KMS-11 (cell line): ENCODE data around the gene EGFL6.
"Not testable (repeated sequence)": the region's sequence is repeated elsewhere in the genome, so short reads cannot be mapped to it uniquely, and the experiment has no call there.

Source experiments
- H2AFZ ChIP-seq: fragments of 200-600 bp; sonication (generic); 2 replicates; pipeline ENCODE4 v1.6.1; 2016; ENCODE audit warnings: antibody characterized with exemption, mixed run types, low read depth
- H3K27ac ChIP-seq: fragments of 200-600 bp; sonication (generic); 2 replicates; pipeline ENCODE4 v1.6.1; 2016; ENCODE audit warnings: mild to moderate bottlenecking, mixed run types
- H3K27me3 ChIP-seq: fragments of 200-600 bp; sonication (generic); 2 replicates; pipeline ENCODE4 v1.6.1; 2017; ENCODE audit warnings: mild to moderate bottlenecking, low read depth, mixed run types, moderate library complexity; ENCODE audit not compliant: insufficient read depth
- H3K36me3 ChIP-seq: fragments of 200-600 bp; sonication (generic); 2 replicates; pipeline ENCODE4 v1.6.1; 2017; ENCODE audit warnings: mild to moderate bottlenecking, mixed run types; ENCODE audit not compliant: insufficient read depth
- H3K4me1 ChIP-seq: fragments of 200-600 bp; sonication (generic); 2 replicates; pipeline ENCODE4 v1.6.1; 2016; ENCODE audit warnings: mild to moderate bottlenecking, low read depth, mixed run types; ENCODE audit not compliant: poor library complexity, severe bottlenecking
- H3K4me2 ChIP-seq: fragments of 200-600 bp; sonication (generic); 2 replicates; pipeline ENCODE4 v1.7.0; 2016; ENCODE audit warnings: mild to moderate bottlenecking, mixed run types
- H3K4me3 ChIP-seq: fragments of 200-600 bp; sonication (generic); IDR thresholded peaks from 2 replicates; pipeline ENCODE4 v1.6.1; 2017; ENCODE audit warnings: low read depth, low read length, mixed read lengths; ENCODE audit not compliant: insufficient read depth
- H3K79me2 ChIP-seq: fragments of 200-600 bp; sonication (generic); 2 replicates; pipeline ENCODE4 v1.6.1; 2016; ENCODE audit warnings: low read depth, mixed run types; ENCODE audit not compliant: insufficient read depth
- H3K9ac ChIP-seq: fragments of 200-600 bp; sonication (generic); 2 replicates; pipeline ENCODE4 v1.6.1; 2016; ENCODE audit warnings: mild to moderate bottlenecking, mixed run types
- H4K20me1 ChIP-seq: fragments of 200-600 bp; sonication (generic); 2 replicates; pipeline ENCODE4 v1.6.1; 2016; ENCODE audit warnings: mild to moderate bottlenecking, mixed run types; ENCODE audit not compliant: insufficient read depth
- CTCF ChIP-seq: fragments of 200-600 bp; sonication (generic); conservative IDR thresholded peaks from 2 replicates; pipeline ENCODE4 v1.6.1; 2017; ENCODE audit warnings: low read depth, mild to moderate bottlenecking, antibody characterized with exemption, low read length, moderate library complexity, mixed read lengths

The EGFL6 gene

DNA sequence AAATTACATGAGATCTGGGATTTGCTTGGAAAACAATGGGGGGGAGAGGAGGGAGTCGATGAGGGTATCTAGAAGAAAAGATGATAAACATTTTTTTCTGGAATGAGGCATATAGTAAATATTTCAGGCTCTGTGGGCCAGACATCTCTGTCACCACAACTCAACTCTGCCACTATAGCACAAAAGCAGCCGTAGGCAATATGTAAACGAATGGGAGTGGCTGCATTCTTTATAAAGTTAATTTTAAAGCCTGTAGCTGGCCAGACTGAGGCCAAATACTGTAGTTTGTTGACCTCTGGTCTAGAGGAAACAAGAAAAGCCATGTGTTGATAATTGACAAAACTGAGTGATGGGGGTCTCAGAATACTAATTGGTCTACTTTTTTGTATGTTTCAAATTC, 69.4 kb downstream of the EGFL6 start:
- Histone ChIP-seq H3K27ac (no peak overlapping the region), H3K4me2 (no peak overlapping the region), H2AFZ (no peak overlapping the region), H4K20me1 (no peaks in the 10 kb centered on the region), H3K27me3 (no peaks in the 10 kb centered on the region), H3K79me2 (no peaks in the 10 kb centered on the region), H3K4me1 (peaks cover 6% of the 10 kb centered on the region), H3K4me3 (no peak overlapping the region), H3K36me3 (no peaks in the 10 kb centered on the region), H3K9ac (no peak overlapping the region)
- TF ChIP-seq CTCF, result no peak

DNA sequence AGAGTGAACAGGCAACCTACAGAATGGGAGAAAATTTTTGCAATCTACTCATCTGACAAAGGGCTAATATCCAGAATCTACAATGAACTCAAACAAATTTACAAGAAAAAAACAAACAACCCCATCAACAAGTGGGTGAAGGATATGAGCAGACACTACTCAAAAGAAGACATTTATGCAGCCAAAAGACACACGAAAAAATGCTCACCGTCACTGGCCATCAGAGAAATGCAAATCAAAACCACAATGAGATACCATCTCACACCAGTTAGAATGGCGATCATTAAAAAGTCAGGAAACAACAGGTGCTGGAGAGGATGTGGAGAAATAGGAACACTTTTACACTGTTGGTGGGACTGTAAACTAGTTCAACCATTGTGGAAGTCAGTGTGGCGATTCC, 72.3 kb downstream of the EGFL6 start:
- H3K27me3 ChIP-seq, result not testable (repeated sequence)

DNA sequence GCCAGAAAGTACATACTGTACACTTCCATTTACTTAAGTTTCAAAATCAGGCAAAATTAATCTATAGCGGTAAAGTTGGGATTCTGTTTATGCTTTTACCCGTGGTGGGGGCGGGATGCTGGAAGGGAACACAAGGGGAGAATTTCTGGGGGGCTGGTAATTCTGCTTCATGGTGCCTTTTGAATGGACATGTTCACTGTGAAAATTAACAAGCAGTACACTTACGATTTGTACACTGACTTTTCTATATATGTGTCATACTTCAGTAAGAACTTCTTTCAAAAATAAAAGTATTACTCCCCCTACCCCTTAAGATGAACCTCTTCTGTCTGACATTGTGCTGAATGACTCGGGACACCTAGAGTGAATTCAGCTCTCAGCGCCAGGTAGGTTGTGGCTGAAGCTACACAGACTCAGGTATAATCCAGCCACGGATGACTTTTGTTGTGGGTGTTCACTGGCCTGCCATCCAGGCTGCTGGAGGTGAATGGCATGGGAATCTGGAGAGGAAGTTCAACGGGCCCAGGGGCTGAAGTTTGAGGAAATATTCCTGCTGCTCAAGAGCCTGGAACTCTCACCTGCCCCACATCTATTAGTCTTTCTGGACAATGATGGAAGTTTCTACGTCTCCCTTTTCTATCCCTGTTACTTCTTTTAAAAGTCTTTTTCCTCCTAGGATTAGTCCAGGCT, 76.2 kb downstream of the EGFL6 start:
- Histone ChIP-seq H3K4me2 (no peak overlapping the region), H3K79me2 (no peaks in the 10 kb centered on the region), H3K4me3 (no peak overlapping the region), H3K27me3 (no peaks in the 10 kb centered on the region), H3K36me3 (no peaks in the 10 kb centered on the region), H3K4me1 (peaks cover 8% of the 10 kb centered on the region), H2AFZ (peak overlapping the region; percentile 10; the same call in 1 of the 2 replicates), H4K20me1 (no peaks in the 10 kb centered on the region), H3K27ac (no peak overlapping the region), H3K9ac (no peak overlapping the region)
- TF ChIP-seq CTCF, result no peak

More for the DNA sequence above, 72.3 kb downstream of the EGFL6 start:
- H3K9ac ChIP-seq, H3K4me2 ChIP-seq, H3K79me2 ChIP-seq, H3K36me3 ChIP-seq, H2AFZ ChIP-seq, H4K20me1 ChIP-seq, H3K27ac ChIP-seq, H3K4me1 ChIP-seq, H3K4me3 ChIP-seq: not testable (repeated sequence)

- H4K20me1 ChIP-seq, result no peaks in the 10 kb centered on the region
- no peak overlapping the region for H3K27ac ChIP-seq
Measured at GRCh38 chrX:13646154-13646549, 76.8 kb downstream of the EGFL6 start.

More at GRCh38 chrX:13646154-13646549, 76.8 kb downstream of the EGFL6 start:
- Histone ChIP-seq H3K4me1 (peaks cover 8% of the 10 kb centered on the region), H2AFZ (peak overlapping the region; percentile 10; the same call in 1 of the 2 replicates), H3K9ac (no peak overlapping the region), H3K4me2 (no peak overlapping the region), H3K4me3 (no peak overlapping the region), H3K36me3 (no peaks in the 10 kb centered on the region), H3K79me2 (no peaks in the 10 kb centered on the region), H3K27me3 (no peaks in the 10 kb centered on the region)
- peak; percentile 56 for TF ChIP-seq CTCF
